Mesendoderm (in vitro differentiated cells): Measurements from ENCODE around the gene SIK1.
"Not testable (repeated sequence)": the region's sequence is repeated elsewhere in the genome, so short reads cannot be mapped to it uniquely, and the experiment has no call there.

Experiments
- DNase-seq: peaks from one replicate; pipeline ENCODE4 v3.0.0; 2013
- H2AK5ac ChIP-seq: 2 replicates; pipeline ENCODE4 v1.6.1; 2013; ENCODE audit warnings: low read length, inconsistent platforms
- H2BK120ac ChIP-seq: 2 replicates; pipeline ENCODE4 v1.6.1; 2013; ENCODE audit warnings: low read depth, mild to moderate bottlenecking, low read length, moderate library complexity, mixed read lengths
- H2BK15ac ChIP-seq: replicated peaks from 2 replicates; pipeline ENCODE4 v1.6.1; 2013; ENCODE audit warnings: low read depth, mild to moderate bottlenecking, moderate library complexity
- H2BK5ac ChIP-seq: 2 replicates; pipeline ENCODE4 v1.6.1; 2013; ENCODE audit warnings: low read length, inconsistent platforms
- H3K18ac ChIP-seq: 2 replicates; pipeline ENCODE4 v1.6.1; 2013; ENCODE audit warnings: mild to moderate bottlenecking, low read length, mixed read lengths
- H3K23ac ChIP-seq: one replicate; pipeline ENCODE4 v1.6.1; 2013; ENCODE audit warnings: low read length
- H3K27ac ChIP-seq: 2 replicates; pipeline ENCODE4 v1.5.1; 2013; ENCODE audit warnings: low read depth, mild to moderate bottlenecking, inconsistent platforms, low read length, moderate library complexity
- H3K27me3 ChIP-seq: 2 replicates; pipeline ENCODE4 v1.6.1; 2013; ENCODE audit warnings: low read length, control low read depth, mild to moderate bottlenecking, inconsistent platforms; ENCODE audit not compliant: insufficient read depth, poor library complexity
- H3K36me3 ChIP-seq: 2 replicates; pipeline ENCODE4 v1.6.1; 2013; ENCODE audit warnings: low read length, inconsistent platforms; ENCODE audit not compliant: control insufficient read depth, insufficient read depth
- H3K4ac ChIP-seq: one replicate; pipeline ENCODE4 v1.6.1; 2013; ENCODE audit warnings: low read depth, mild to moderate bottlenecking, low read length, moderate library complexity
- H3K4me1 ChIP-seq: 2 replicates; pipeline ENCODE4 v1.6.1; 2013; ENCODE audit warnings: low read depth, low read length, inconsistent platforms; ENCODE audit not compliant: control insufficient read depth
- H3K4me2 ChIP-seq: 2 replicates; pipeline ENCODE4 v1.6.1; 2013; ENCODE audit warnings: low read length
- H3K4me3 ChIP-seq: 2 replicates; pipeline ENCODE4 v1.5.1; 2013; ENCODE audit warnings: mild to moderate bottlenecking, low read length
- H3K56ac ChIP-seq: one replicate; pipeline ENCODE4 v1.6.1; 2013; ENCODE audit warnings: low read length
- H3K79me1 ChIP-seq: 2 replicates; pipeline ENCODE4 v1.6.1; 2013; ENCODE audit warnings: low read length, inconsistent platforms
- H3K79me2 ChIP-seq: 2 replicates; pipeline ENCODE4 v1.6.1; 2013; ENCODE audit warnings: mild to moderate bottlenecking, low read length; ENCODE audit not compliant: control insufficient read depth, insufficient read depth
- H3K9ac ChIP-seq: 2 replicates; pipeline ENCODE4 v1.6.1; 2013; ENCODE audit warnings: low read length, inconsistent platforms
- H4K5ac ChIP-seq: one replicate; pipeline ENCODE4 v1.6.1; 2013; ENCODE audit warnings: low read length
- H4K8ac ChIP-seq: one replicate; pipeline ENCODE4 v1.6.1; 2013; ENCODE audit warnings: low read depth, mild to moderate bottlenecking, control low read depth, low read length, moderate library complexity
- WGBS: extraction: QIAGEN DNeasy Blood & Tissue Kit; methylation state at CpG from one replicate; pipeline ENCODE4 v1.1.7; 2013; ENCODE audit warnings: low lambda C conversion rate, missing lambda C conversion rate; ENCODE audit not compliant: insufficient coverage; ENCODE audit errors: extremely low coverage; 5-methylcytosine and 5-hydroxymethylcytosine counted together

The SIK1 gene

GRCh38 chr21:43403651-43404430 is 23.1 kb downstream of the SIK1 start:
- not testable (repeated sequence) for H3K4me1 ChIP-seq, H3K4ac ChIP-seq, H3K56ac ChIP-seq, H3K4me2 ChIP-seq, H3K36me3 ChIP-seq, H3K79me2 ChIP-seq, H3K9ac ChIP-seq, H2BK120ac ChIP-seq, H2AK5ac ChIP-seq, H3K27me3 ChIP-seq, H2BK15ac ChIP-seq, H4K8ac ChIP-seq, H4K5ac ChIP-seq, H3K27ac ChIP-seq, H2BK5ac ChIP-seq, H3K18ac ChIP-seq, H3K79me1 ChIP-seq, H3K23ac ChIP-seq, H3K4me3 ChIP-seq, DNase-seq
- no CpG with 5 or more reads among the region's 22 CpGs for WGBS

GRCh38 chr21:43401125-43401524 is 25.8 kb downstream of the SIK1 start:
- not testable (repeated sequence) for H2BK5ac ChIP-seq, H3K4ac ChIP-seq, H3K18ac ChIP-seq, H3K36me3 ChIP-seq, H4K8ac ChIP-seq, H3K9ac ChIP-seq, H3K23ac ChIP-seq, H3K4me3 ChIP-seq, H2BK120ac ChIP-seq, DNase-seq, H3K56ac ChIP-seq, H2BK15ac ChIP-seq, H3K4me1 ChIP-seq, H3K79me2 ChIP-seq, H2AK5ac ChIP-seq, H3K27me3 ChIP-seq, H3K79me1 ChIP-seq, H3K27ac ChIP-seq, H3K4me2 ChIP-seq, H4K5ac ChIP-seq
- WGBS = no CpG with 5 or more reads among the region's 11 CpGs

GRCh38 chr21:43399595-43400015 is 27.3 kb downstream of the SIK1 start:
- DNase-seq, H3K4ac ChIP-seq, H3K79me1 ChIP-seq, H3K18ac ChIP-seq, H4K5ac ChIP-seq, H3K79me2 ChIP-seq, H2BK5ac ChIP-seq, H2AK5ac ChIP-seq, H3K4me3 ChIP-seq, H3K4me2 ChIP-seq, H3K4me1 ChIP-seq, H3K27ac ChIP-seq, H2BK15ac ChIP-seq, H3K36me3 ChIP-seq, H3K27me3 ChIP-seq, H2BK120ac ChIP-seq, H3K9ac ChIP-seq, H3K56ac ChIP-seq, H4K8ac ChIP-seq, H3K23ac ChIP-seq: not testable (repeated sequence)
- WGBS = no CpG with 5 or more reads among the region's 15 CpGs

- not testable (repeated sequence) for H3K9ac ChIP-seq, H4K5ac ChIP-seq
- WGBS = no CpG with 5 or more reads among the region's 28 CpGs
These were observed 27.8 kb downstream of the SIK1 start for GRCh38 chr21:43399136-43399535.

GRCh38 chr21:43398533-43398932 is 28.4 kb downstream of the SIK1 start:
- not testable (repeated sequence) for H3K56ac ChIP-seq, H2AK5ac ChIP-seq, H2BK15ac ChIP-seq, H3K27me3 ChIP-seq, H3K4me2 ChIP-seq, H2BK120ac ChIP-seq, H3K18ac ChIP-seq, H3K4ac ChIP-seq, H3K79me2 ChIP-seq, H3K4me1 ChIP-seq, DNase-seq, H3K4me3 ChIP-seq, H4K5ac ChIP-seq, H4K8ac ChIP-seq, H3K27ac ChIP-seq, H3K9ac ChIP-seq, H3K23ac ChIP-seq, H3K36me3 ChIP-seq, H2BK5ac ChIP-seq, H3K79me1 ChIP-seq
- WGBS = no CpG with 5 or more reads among the region's 12 CpGs

More at GRCh38 chr21:43399136-43399535, 27.8 kb downstream of the SIK1 start:
- H3K27me3 ChIP-seq, H3K79me1 ChIP-seq, H3K4ac ChIP-seq, H3K23ac ChIP-seq, H2BK5ac ChIP-seq, H3K79me2 ChIP-seq, H2BK15ac ChIP-seq, H3K4me1 ChIP-seq, H3K27ac ChIP-seq, H3K18ac ChIP-seq, H3K4me2 ChIP-seq, H3K56ac ChIP-seq, H2AK5ac ChIP-seq, H3K36me3 ChIP-seq, H3K4me3 ChIP-seq, DNase-seq, H2BK120ac ChIP-seq, H4K8ac ChIP-seq: not testable (repeated sequence)

GRCh38 chr21:43398000-43398399 is 28.9 kb downstream of the SIK1 start:
- H4K8ac ChIP-seq, H3K27ac ChIP-seq, H2BK15ac ChIP-seq, H3K4me3 ChIP-seq, H3K36me3 ChIP-seq, H3K4me1 ChIP-seq, H3K79me1 ChIP-seq, H2BK5ac ChIP-seq, H2BK120ac ChIP-seq, H3K18ac ChIP-seq, H3K4me2 ChIP-seq, H3K79me2 ChIP-seq, H3K56ac ChIP-seq, H4K5ac ChIP-seq, H3K9ac ChIP-seq, H3K23ac ChIP-seq, H3K4ac ChIP-seq, DNase-seq, H3K27me3 ChIP-seq, H2AK5ac ChIP-seq: not testable (repeated sequence)
- WGBS = no CpG with 5 or more reads among the region's 3 CpGs
